Ascending aorta (tissue), 2 donors: ENCODE measurements around the gene BARHL2. TPM values are rescaled to one million over a fixed set of nuclear protein-coding genes. Genes with fewer than 3 reads are reported as not detected.

ENCODE experiments used
- DNase-seq, 2 donors: peaks; one replicate each; pipeline ENCODE4 v3.0.0-alpha.2; 2019; ENCODE audit warnings: low spot score in 2 of 2
- H3K27ac ChIP-seq, 2 donors: fragments of 200-600 bp; sonication (generic); one replicate each; pipeline ENCODE4 v1.5.1; 2016 to 2017; ENCODE audit warnings: mild to moderate bottlenecking in 1 of 2
- H3K27me3 ChIP-seq: fragments of 200-600 bp; sonication (generic); one replicate; pipeline ENCODE4 v1.5.1; 2017
- H3K36me3 ChIP-seq, 2 donors: fragments of 200-600 bp; sonication (generic); one replicate each; pipeline ENCODE4 v1.5.1; 2016
- H3K4me1 ChIP-seq, 2 donors: fragments of 200-600 bp; sonication (generic); one replicate each; pipeline ENCODE4 v1.5.1; 2016 to 2017; ENCODE audit warnings: mild to moderate bottlenecking in 1 of 2
- H3K4me3 ChIP-seq, 2 donors: fragments of 200-600 bp; sonication (generic); one replicate each; pipeline ENCODE4 v1.5.1; 2016 to 2017; ENCODE audit warnings: mild to moderate bottlenecking in 1 of 2
- H3K9me3 ChIP-seq, 2 donors: fragments of 200-600 bp; sonication (generic); one replicate each; pipeline ENCODE4 v1.5.1; 2016
- intact Hi-C: fragments of 100-400 bp; cut with DNase I; formaldehyde crosslinking; loops from one replicate; pipeline ENCODE4 v1.15.1; 2023
- total RNA-seq: library from RNA; depleted of rRNA; stranded (reverse); fragments of >200 nt; gene quantifications from one replicate; pipeline ENCODE4 v1.1.0, GENCODE V29; 2016
- TF ChIP-seq, protein P1 (sequence below), 3 experiments: fragments of 200-600 bp in 2 of 3; fragments of 450-650 bp in 1 of 3; sonication (generic) in 2 of 3; IDR thresholded peaks; one replicate each; pipeline ENCODE4 v1.5.1; 2016 to 2019; ENCODE audit warnings: antibody characterized with exemption in 3 of 3, mild to moderate bottlenecking in 1 of 3, moderate library complexity in 1 of 3

The BARHL2 gene
- total RNA-seq, 1 donor from 2014 or later, result not detected

DNA sequence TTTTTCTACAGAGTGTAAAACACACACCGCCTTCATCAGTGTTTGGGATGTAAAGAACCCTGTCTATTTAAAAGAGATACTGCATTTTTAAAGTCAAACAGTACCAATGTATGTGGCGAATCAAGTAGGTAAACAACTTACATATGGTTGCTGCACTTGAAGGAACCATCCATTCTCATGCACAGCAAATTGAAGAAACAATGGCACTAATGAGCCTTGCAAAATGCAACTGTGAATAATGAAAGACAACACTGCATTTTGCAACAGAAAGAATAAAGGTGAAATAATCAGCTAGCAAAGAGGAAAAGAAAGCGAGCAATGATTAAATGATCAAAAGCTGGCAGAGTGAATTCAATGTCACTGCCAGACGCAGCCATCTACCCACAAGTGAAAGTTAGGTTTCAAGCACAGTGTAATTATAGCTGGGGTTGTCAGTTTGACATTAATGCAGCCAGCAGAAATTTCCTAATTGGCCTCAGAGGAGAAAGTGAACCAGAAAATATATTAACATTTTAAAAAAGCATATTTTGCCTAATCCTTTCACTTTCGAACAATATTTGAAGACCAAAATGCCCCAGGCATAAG, 10.9 kb upstream of the BARHL2 start:
- Histone ChIP-seq H3K27ac (no peak overlapping the region), H3K4me1 (peaks cover 6 to 22% of the 10 kb centered on the region in 2 donors), H3K4me3 (no peak overlapping the region), H3K36me3 (no peaks in the 10 kb centered on the region), H3K9me3 (no peaks in the 10 kb centered on the region), H3K27me3 (peaks cover 50% of the 10 kb centered on the region)
- intact Hi-C loops, result loop anchor here (2.0 kb wide), 1 partner anchor 15 kb away; no protein-coding TSS in a partner anchor
- TF ChIP-seq, protein P1, sequence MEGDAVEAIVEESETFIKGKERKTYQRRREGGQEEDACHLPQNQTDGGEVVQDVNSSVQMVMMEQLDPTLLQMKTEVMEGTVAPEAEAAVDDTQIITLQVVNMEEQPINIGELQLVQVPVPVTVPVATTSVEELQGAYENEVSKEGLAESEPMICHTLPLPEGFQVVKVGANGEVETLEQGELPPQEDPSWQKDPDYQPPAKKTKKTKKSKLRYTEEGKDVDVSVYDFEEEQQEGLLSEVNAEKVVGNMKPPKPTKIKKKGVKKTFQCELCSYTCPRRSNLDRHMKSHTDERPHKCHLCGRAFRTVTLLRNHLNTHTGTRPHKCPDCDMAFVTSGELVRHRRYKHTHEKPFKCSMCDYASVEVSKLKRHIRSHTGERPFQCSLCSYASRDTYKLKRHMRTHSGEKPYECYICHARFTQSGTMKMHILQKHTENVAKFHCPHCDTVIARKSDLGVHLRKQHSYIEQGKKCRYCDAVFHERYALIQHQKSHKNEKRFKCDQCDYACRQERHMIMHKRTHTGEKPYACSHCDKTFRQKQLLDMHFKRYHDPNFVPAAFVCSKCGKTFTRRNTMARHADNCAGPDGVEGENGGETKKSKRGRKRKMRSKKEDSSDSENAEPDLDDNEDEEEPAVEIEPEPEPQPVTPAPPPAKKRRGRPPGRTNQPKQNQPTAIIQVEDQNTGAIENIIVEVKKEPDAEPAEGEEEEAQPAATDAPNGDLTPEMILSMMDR (IDR thresholded peaks at IDR 0.05), result no peak
- no peak for DNase-seq

DNA sequence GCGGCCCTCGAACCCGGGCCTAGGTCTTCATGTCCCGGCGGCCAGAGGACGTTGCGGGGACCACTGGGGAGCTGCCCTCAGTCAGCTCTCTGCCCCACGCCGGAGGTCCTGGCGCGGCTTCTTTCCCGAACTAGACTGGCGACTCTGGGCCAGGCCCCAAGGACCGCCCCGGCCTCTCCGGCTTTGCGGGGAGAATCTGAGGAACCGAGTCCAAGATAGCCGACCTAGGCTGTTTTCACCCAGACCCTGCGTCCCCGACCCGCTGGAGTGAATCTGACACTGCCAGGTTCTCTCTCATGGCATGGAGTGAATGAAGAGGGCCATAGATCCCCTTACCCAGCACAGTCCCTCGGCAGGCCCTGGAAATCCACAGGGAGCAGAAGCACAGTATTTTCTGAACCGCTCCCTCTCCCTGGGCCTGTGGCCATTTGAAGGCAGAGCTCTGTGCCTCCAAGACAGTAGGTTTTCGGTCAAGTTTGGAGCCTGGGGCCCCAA, 9.9 kb upstream of the BARHL2 start:
- TF ChIP-seq, protein P1 (IDR thresholded peaks at IDR 0.05), result no peak
- Histone ChIP-seq H3K4me3 (no peak overlapping the region), H3K27ac (no peak overlapping the region), H3K36me3 (no peaks in the 10 kb centered on the region), H3K9me3 (no peaks in the 10 kb centered on the region), H3K4me1 (peaks cover 6 to 22% of the 10 kb centered on the region in 2 donors), H3K27me3 (peaks cover 50% of the 10 kb centered on the region)
- DNase-seq, result no peak
- intact Hi-C loops, result no loop called here

DNA sequence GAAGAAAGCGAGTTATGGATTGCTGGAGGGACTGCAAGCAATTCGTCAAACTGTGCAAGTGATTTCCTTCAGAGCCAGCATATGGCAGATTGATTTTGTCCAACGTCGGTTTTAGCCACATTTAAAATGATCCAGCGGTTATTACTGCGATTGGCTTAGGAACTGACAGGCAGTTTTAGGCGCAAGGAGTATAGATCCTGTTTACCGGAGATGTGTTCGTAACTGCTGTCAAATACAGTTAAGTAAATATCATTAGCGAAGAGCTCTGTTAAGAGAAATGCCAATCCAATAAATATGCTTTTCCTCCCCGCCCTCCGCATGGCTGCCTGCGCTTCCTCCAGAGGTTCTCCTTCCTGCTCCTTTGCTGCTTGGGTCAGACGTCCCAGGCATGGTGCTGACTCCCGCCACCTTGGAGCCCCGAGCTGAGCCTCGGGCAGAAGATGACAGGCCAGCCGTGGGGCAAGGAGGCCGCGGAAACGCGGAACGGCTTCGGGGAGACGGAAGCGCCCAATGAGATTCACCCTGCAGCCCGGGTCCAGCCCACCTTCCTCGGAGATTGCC, 9.4 kb upstream of the BARHL2 start:
- DNase-seq, result no peak
- H3K36me3 ChIP-seq, result no peaks in the 10 kb centered on the region
- no peak overlapping the region for H3K27ac ChIP-seq
- peak overlapping the region in 1 of 2 donors; percentile 47 for H3K4me3 ChIP-seq
- intact Hi-C loops, result no loop called here
- H3K27me3 ChIP-seq, result peaks cover 50% of the 10 kb centered on the region
- H3K9me3 ChIP-seq, result peaks cover 0 to 4% of the 10 kb centered on the region in 2 donors
- TF ChIP-seq, protein P1 (IDR thresholded peaks at IDR 0.05), result no peak
- H3K4me1 ChIP-seq, result peaks cover 6 to 22% of the 10 kb centered on the region in 2 donors

DNA sequence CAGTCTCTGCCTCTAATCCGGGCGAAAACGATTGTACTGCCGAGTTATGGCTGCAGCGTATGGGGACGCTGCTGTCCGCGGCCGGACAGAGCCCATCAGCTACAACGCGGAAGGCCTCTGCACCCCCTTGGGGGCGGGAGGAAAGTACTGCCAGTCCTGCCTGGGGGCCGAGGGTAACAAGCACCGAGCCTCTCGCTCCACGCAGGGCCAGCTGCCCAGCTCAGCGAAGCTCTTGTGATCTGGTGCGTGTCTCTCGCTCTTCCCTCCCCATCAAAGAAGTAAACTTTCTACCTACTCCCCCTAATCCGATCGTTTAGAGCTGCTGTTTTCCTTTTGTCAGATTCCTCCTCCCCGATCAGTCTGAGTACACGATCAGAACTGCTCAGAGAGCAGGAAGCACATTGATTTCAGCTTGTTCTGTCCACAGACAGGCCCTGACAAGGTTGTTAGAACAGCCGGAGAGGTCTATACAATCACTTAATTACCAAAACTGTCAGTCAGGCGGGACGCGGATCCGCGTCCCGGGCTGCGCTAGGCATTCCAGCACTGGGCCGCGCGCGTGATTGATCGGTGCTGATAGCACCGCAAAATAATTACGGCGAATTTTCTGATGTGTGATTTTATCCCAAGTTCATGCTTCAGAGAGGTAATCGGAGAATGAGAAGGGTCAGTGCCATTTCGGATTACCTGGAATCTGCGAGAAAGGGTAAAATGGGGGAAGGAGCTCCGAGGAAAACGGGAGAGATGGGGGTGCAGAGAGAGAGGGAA, 8.7 kb upstream of the BARHL2 start:
- Histone ChIP-seq H3K36me3 (no peaks in the 10 kb centered on the region), H3K27ac (no peak overlapping the region), H3K27me3 (peaks cover 50% of the 10 kb centered on the region), H3K4me3 (peak overlapping the region; percentile 23 to 47), H3K9me3 (peaks cover 0 to 6% of the 10 kb centered on the region in 2 donors), H3K4me1 (peaks cover 6 to 22% of the 10 kb centered on the region in 2 donors)
- TF ChIP-seq, protein P1 (IDR thresholded peaks at IDR 0.05), result no peak
- intact Hi-C loops, result no loop called here
- DNase-seq, result no peak

DNA sequence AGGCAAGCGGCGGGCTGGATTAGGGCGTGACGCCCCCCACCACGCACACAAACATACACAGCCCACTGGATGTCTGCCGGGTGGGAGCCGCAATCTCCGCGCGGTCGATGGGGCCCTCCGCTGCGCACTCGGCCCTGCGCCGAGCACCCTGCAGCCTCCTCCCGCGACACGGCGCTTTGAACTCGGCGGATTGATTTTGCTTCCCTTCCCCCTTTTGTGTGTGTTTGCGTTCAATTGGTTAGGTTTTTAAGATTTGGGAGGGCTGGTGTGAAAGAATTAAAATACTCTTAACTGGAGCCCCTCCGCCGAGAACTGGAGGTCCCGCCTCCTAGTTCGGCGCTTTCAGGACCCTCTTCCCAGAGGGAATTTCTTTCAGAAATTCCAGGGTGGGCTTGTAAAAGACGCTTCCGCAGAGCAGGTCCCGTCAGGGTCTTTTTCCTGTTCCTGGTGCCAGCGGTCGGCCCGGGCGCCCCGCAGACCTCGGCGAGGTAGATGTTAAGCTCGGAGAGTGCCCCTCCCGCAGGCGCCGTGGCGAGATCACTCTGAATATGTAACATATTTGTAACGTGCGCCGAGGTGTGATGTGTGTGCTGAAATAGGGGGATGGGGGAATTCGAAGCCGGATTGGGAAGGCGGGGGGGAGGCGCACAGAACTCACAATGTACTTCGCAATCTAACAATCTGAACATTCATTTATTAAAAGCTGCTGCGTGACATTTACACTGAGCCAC, 8.0 kb upstream of the BARHL2 start:
- intact Hi-C loops, result no loop called here
- Histone ChIP-seq H3K4me3 (peak overlapping the region; percentile 23 to 47), H3K27ac (no peak overlapping the region)

More for the DNA sequence above, 8.0 kb upstream of the BARHL2 start:
- Histone ChIP-seq H3K9me3 (peaks cover 0 to 6% of the 10 kb centered on the region in 2 donors), H3K36me3 (no peaks in the 10 kb centered on the region), H3K27me3 (peaks cover 44% of the 10 kb centered on the region), H3K4me1 (peaks cover 6 to 19% of the 10 kb centered on the region in 2 donors)
- TF ChIP-seq, protein P1 (IDR thresholded peaks at IDR 0.05), result no peak
- no peak for DNase-seq
